Lower leg skin (tissue), 3 donors: ENCODE results near the gene KIF3B.

Experiments used
- CTCF ChIP-seq, 3 donors: fragments of 450-650 bp; IDR thresholded peaks; one replicate each; pipeline ENCODE4 v1.5.1; 2016; ENCODE audit warnings: antibody characterized with exemption in 3 of 3, mild to moderate bottlenecking in 3 of 3, moderate library complexity in 2 of 3
- POLR2A ChIP-seq, 2 donors: fragments of 450-650 bp; IDR thresholded peaks; one replicate each; pipeline ENCODE4 v1.6.1; 2016 to 2017; ENCODE audit warnings: antibody characterized with exemption in 2 of 2, mild to moderate bottlenecking in 1 of 2, moderate library complexity in 1 of 2

GRCh38 chr20:32236048-32236533, 41.4 kb upstream of the KIF3B start:
- TF ChIP-seq CTCF (IDR thresholded peaks at IDR 0.05) (no peak), POLR2A (IDR thresholded peaks at IDR 0.05) (no peak)
